ENCODE results near the gene COQ3. TPM values are rescaled to one million over a fixed set of nuclear protein-coding genes. Genes with fewer than 3 reads are reported as not detected.

Gene COQ3
- total RNA-seq, 1 donor from 2014 or later: 4.8 TPM

GRCh38 chr6:99353126-99353525 lies 40.9 kb downstream of the COQ3 start:
- Mint-ChIP-seq H3K9me3 (ENCODE audit: unreplicated experiment) (no peaks in the 10 kb centered on the region), H3K4me1 (ENCODE audit: unreplicated experiment) (peaks cover 4% of the 10 kb centered on the region), H3K36me3 (ENCODE audit: unreplicated experiment) (no peaks in the 10 kb centered on the region), H3K27me3 (ENCODE audit: unreplicated experiment) (peaks cover 52% of the 10 kb centered on the region), H3K27ac (ENCODE audit: unreplicated experiment) (no peak overlapping the region), H3K4me3 (ENCODE audit: unreplicated experiment) (no peak overlapping the region)
- TF ChIP-seq CTCF (IDR thresholded peaks at IDR 0.05): no peak
- no peak for DNase-seq (ENCODE audit: extremely low spot score, unreplicated experiment)

GRCh38 chr6:99350573-99350972 lies 43.4 kb downstream of the COQ3 start:
- Mint-ChIP-seq H3K27ac (ENCODE audit: unreplicated experiment) (no peak overlapping the region), H3K36me3 (ENCODE audit: unreplicated experiment) (no peaks in the 10 kb centered on the region), H3K27me3 (ENCODE audit: unreplicated experiment) (peaks cover 30% of the 10 kb centered on the region), H3K9me3 (ENCODE audit: unreplicated experiment) (no peaks in the 10 kb centered on the region), H3K4me3 (ENCODE audit: unreplicated experiment) (peak overlapping the region; percentile 39), H3K4me1 (ENCODE audit: unreplicated experiment) (peaks cover 4% of the 10 kb centered on the region)
- DNase-seq (ENCODE audit: extremely low spot score, unreplicated experiment): no peak
- TF ChIP-seq CTCF (IDR thresholded peaks at IDR 0.05): no peak

- Mint-ChIP-seq H3K4me1 (ENCODE audit: unreplicated experiment) (peaks cover 6% of the 10 kb centered on the region), H3K27ac (ENCODE audit: unreplicated experiment) (no peak within 1 kb of the TSS), H3K36me3 (ENCODE audit: unreplicated experiment) (no peaks in the 10 kb centered on the region), H3K4me3 (ENCODE audit: unreplicated experiment) (peak within 1 kb of the TSS; percentile 74), H3K9me3 (ENCODE audit: unreplicated experiment) (no peaks in the 10 kb centered on the region), H3K27me3 (ENCODE audit: unreplicated experiment) (peaks cover 21% of the 10 kb centered on the region)
- DNase-seq (ENCODE audit: extremely low spot score, unreplicated experiment): peak; percentile 85
- peak; percentile 33 for TF ChIP-seq CTCF (IDR thresholded peaks at IDR 0.05)
Measured at GRCh38 chr6:99349171-99350141, 44.5 kb downstream of the COQ3 start, which contains the start of gene FAXC. TSS of gene FAXC (minus strand) at chr6:99349674. CDS start at chr6:99349372, 302 bp downstream.

- no peak for DNase-seq (ENCODE audit: extremely low spot score, unreplicated experiment)
- Mint-ChIP-seq H3K4me3 (ENCODE audit: unreplicated experiment) (peak overlapping the region; percentile 74), H3K27me3 (ENCODE audit: unreplicated experiment) (peaks cover 13% of the 10 kb centered on the region), H3K4me1 (ENCODE audit: unreplicated experiment) (peaks cover 12% of the 10 kb centered on the region), H3K9me3 (ENCODE audit: unreplicated experiment) (no peaks in the 10 kb centered on the region), H3K36me3 (ENCODE audit: unreplicated experiment) (no peaks in the 10 kb centered on the region), H3K27ac (ENCODE audit: unreplicated experiment) (no peak overlapping the region)
- TF ChIP-seq CTCF (IDR thresholded peaks at IDR 0.05): no peak
Measured at GRCh38 chr6:99348288-99349170, 45.5 kb downstream of the COQ3 start.

Measured in osteocyte (in vitro differentiated cells).